HG02840 (cell line): Measurements from ENCODE around the gene ZIC2.
"Not testable (repeated sequence)": the region's sequence is repeated elsewhere in the genome, so short reads cannot be mapped to it uniquely, and the experiment has no call there.

Source experiments
- ATAC-seq: cut with Tn5 transposase; IDR thresholded peaks from one replicate; pipeline ENCODE4 v1.9.1; 2021; ENCODE audit warnings: mild to moderate bottlenecking, moderate library complexity, moderate number of reproducible peaks; ENCODE audit not compliant: unreplicated experiment, low FRiP score

Gene ZIC2

GRCh38 chr13:99995589-99996380, 14.2 kb downstream of the ZIC2 start:
- ATAC-seq, result no peak

- ATAC-seq, result no peak
Observed at GRCh38 chr13:99996381-99996973, 14.9 kb downstream of the ZIC2 start.

- ATAC-seq, result no peak
Observed at GRCh38 chr13:99997702-99998214, 16.2 kb downstream of the ZIC2 start.

GRCh38 chr13:99998261-99998660, 16.7 kb downstream of the ZIC2 start:
- no peak for ATAC-seq

- no peak for ATAC-seq
Observed at GRCh38 chr13:100014621-100015020, 33.0 kb downstream of the ZIC2 start.

GRCh38 chr13:100019780-100020356, 38.3 kb downstream of the ZIC2 start:
- no peak for ATAC-seq

- ATAC-seq, result no peak
Observed at GRCh38 chr13:100022798-100023197, 41.2 kb downstream of the ZIC2 start.

- no peak for ATAC-seq
Observed at GRCh38 chr13:100024023-100024422, 42.4 kb downstream of the ZIC2 start.

GRCh38 chr13:100029933-100030332, 48.3 kb downstream of the ZIC2 start:
- ATAC-seq, result no peak

- ATAC-seq, result not testable (repeated sequence)
Observed at GRCh38 chr13:100032642-100033041, 51.1 kb downstream of the ZIC2 start.

GRCh38 chr13:100035936-100036335, 54.4 kb downstream of the ZIC2 start:
- ATAC-seq, result no peak
